H1 (cell line): Measurements from ENCODE around the gene TMEM82. TPM values are rescaled to one million over a fixed set of nuclear protein-coding genes. Genes with fewer than 3 reads are reported as not detected.

ENCODE experiments used
- CTCF ChIA-PET: fragments of 300-600 bp; sonication (Branson Sonifier 250); formaldehyde crosslinking; loops from one replicate; lab custom pipeline; 2021; ENCODE audit not compliant: partially characterized antibody; lab: Charles Lee
- POLR2A ChIA-PET: fragments of 300-600 bp; sonication (Branson Sonifier 250); formaldehyde crosslinking; loops from one replicate; lab custom pipeline; 2021; ENCODE audit warnings: inconsistent platforms; ENCODE audit not compliant: partially characterized antibody; lab: Charles Lee
- DNase-seq, 2 experiments: peaks; one replicate each; pipeline versions ENCODE4 v3.0.0 to v3.0.0-alpha.2; 2010 to 2022; ENCODE audit warnings: low spot score in 2 of 2, low read depth in 1 of 2, mixed read lengths in 1 of 2
- FAIRE-seq: peaks from 2 replicates; lab custom pipeline; 2011; peaks lifted over from hg19 to GRCh38; lab: Jason Lieb, UNC
- H2AFZ ChIP-seq: 2 replicates; pipeline ENCODE4 v1.8.1; 2012; ENCODE audit warnings: low read length, inconsistent platforms
- H2AK5ac ChIP-seq: 2 replicates; pipeline ENCODE4 v1.6.1; 2013; ENCODE audit warnings: low read depth, low read length
- H2BK120ac ChIP-seq: replicated peaks from 2 replicates; pipeline ENCODE3; 2013; ENCODE audit warnings: low read depth, low read length, inconsistent platforms
- H2BK12ac ChIP-seq: 2 replicates; pipeline ENCODE4 v1.6.1; 2013; ENCODE audit warnings: low read depth, low read length
- H2BK15ac ChIP-seq: 2 replicates; pipeline ENCODE4 v1.6.1; 2013; ENCODE audit warnings: low read length
- H2BK20ac ChIP-seq: 2 replicates; pipeline ENCODE4 v1.6.1; 2013; ENCODE audit warnings: low read length
- H2BK5ac ChIP-seq: 2 replicates; pipeline ENCODE4 v1.6.1; 2013; ENCODE audit warnings: low read depth, low read length
- H3K14ac ChIP-seq: 2 replicates; pipeline ENCODE4 v1.6.1; 2013; ENCODE audit warnings: inconsistent platforms; ENCODE audit not compliant: insufficient read length
- H3K18ac ChIP-seq: 2 replicates; pipeline ENCODE4 v1.6.1; 2013; ENCODE audit warnings: low read length; ENCODE audit errors: extremely low read depth
- H3K23ac ChIP-seq: 2 replicates; pipeline ENCODE4 v1.6.1; 2013; ENCODE audit warnings: inconsistent platforms; ENCODE audit not compliant: insufficient read length
- H3K23me2 ChIP-seq: 2 replicates; pipeline ENCODE4 v1.6.1; 2013; ENCODE audit warnings: low read depth, low read length
- H3K27ac ChIP-seq: 2 replicates; pipeline ENCODE4 v1.6.1; 2011; ENCODE audit warnings: low read depth, low read length, inconsistent platforms
- H3K27me3 ChIP-seq, 4 experiments: replicated peaks in 1 of 4; 1 replicate in 1 of 4; 2 replicates in 3 of 4; pipeline versions ENCODE4 v1.6.1 to v1.8.1; 2011 to 2013; ENCODE audit warnings: low read length in 3 of 4, mild to moderate bottlenecking in 3 of 4, inconsistent platforms in 2 of 4, mixed read lengths in 2 of 4, moderate library complexity in 1 of 4; ENCODE audit not compliant: control insufficient read depth in 3 of 4, insufficient read depth in 3 of 4; ENCODE audit errors: extremely low read depth in 1 of 4
- H3K36me3 ChIP-seq, 4 experiments: 2 replicates each; pipeline versions ENCODE4 v1.6.1 to v1.8.1; 2011 to 2013; ENCODE audit warnings: mild to moderate bottlenecking in 4 of 4, low read length in 3 of 4, moderate library complexity in 2 of 4, control low read depth in 1 of 4, inconsistent platforms in 1 of 4; ENCODE audit not compliant: insufficient read depth in 4 of 4, control insufficient read depth in 2 of 4
- H3K4ac ChIP-seq: replicated peaks from 2 replicates; pipeline ENCODE3; 2013; ENCODE audit warnings: low read length, low read depth, mixed read lengths, inconsistent platforms; ENCODE audit not compliant: insufficient read length
- H3K4me1 ChIP-seq, 4 experiments: replicated peaks in 1 of 4; 1 replicate in 1 of 4; 2 replicates in 3 of 4; pipeline versions ENCODE4 v1.6.1 to v1.8.1; 2011 to 2013; ENCODE audit warnings: low read length in 3 of 4, inconsistent platforms in 2 of 4, mixed read lengths in 1 of 4; ENCODE audit not compliant: insufficient read depth in 4 of 4, control insufficient read depth in 3 of 4
- H3K4me2 ChIP-seq, 2 experiments: 2 replicates each; pipeline versions ENCODE4 v1.6.1 to v1.8.1; 2011 to 2013; ENCODE audit warnings: low read depth in 2 of 2, low read length in 2 of 2, control low read depth in 1 of 2, inconsistent platforms in 1 of 2, mild to moderate bottlenecking in 1 of 2; ENCODE audit not compliant: insufficient read depth in 1 of 2
- H3K4me3 ChIP-seq, 4 experiments: fragments of 200-600, 300-600 bp in 1 of 4; sonication (generic), shearing (Covaris generic), sonication (Bioruptor Twin) in 1 of 4; 2 replicates each; pipeline versions ENCODE4 v1.5.1 to v1.8.1; 2011 to 2016; ENCODE audit warnings: low read length in 4 of 4, low read depth in 3 of 4, control low read depth in 2 of 4, inconsistent platforms in 2 of 4, mild to moderate bottlenecking in 2 of 4, mixed read lengths in 1 of 4, moderate library complexity in 1 of 4; ENCODE audit not compliant: insufficient read depth in 2 of 4; ENCODE audit errors: extremely low read depth in 1 of 4
- H3K56ac ChIP-seq: replicated peaks from 2 replicates; pipeline ENCODE3; 2013; ENCODE audit warnings: low read depth, mild to moderate bottlenecking, mixed read lengths, low read length, inconsistent platforms; ENCODE audit not compliant: insufficient read length
- H3K79me1 ChIP-seq: 2 replicates; pipeline ENCODE4 v1.6.1; 2013; ENCODE audit warnings: low read depth, low read length, control low read depth
- H3K79me2 ChIP-seq, 2 experiments: 2 replicates each; pipeline versions ENCODE4 v1.6.1 to v1.8.1; 2012 to 2013; ENCODE audit warnings: low read length in 2 of 2, mild to moderate bottlenecking in 2 of 2, inconsistent platforms in 1 of 2; ENCODE audit not compliant: insufficient read depth in 2 of 2, control insufficient read depth in 1 of 2
- H3K9ac ChIP-seq, 4 experiments: replicated peaks in 1 of 4; 1 replicate in 1 of 4; 2 replicates in 3 of 4; pipeline versions ENCODE4 v1.6.1 to v1.8.1; 2011 to 2013; ENCODE audit warnings: low read depth in 3 of 4, low read length in 3 of 4, control low read depth in 2 of 4, mild to moderate bottlenecking in 2 of 4, moderate library complexity in 2 of 4, inconsistent platforms in 1 of 4; ENCODE audit errors: extremely low read depth in 1 of 4
- H3K9me3 ChIP-seq, 2 experiments: 2 replicates each; pipeline versions ENCODE4 v1.6.1 to v1.8.1; 2012 to 2013; ENCODE audit warnings: mild to moderate bottlenecking in 2 of 2, moderate library complexity in 2 of 2, control low read depth in 1 of 2, inconsistent platforms in 1 of 2, low read depth in 1 of 2, low read length in 1 of 2, mixed read lengths in 1 of 2; ENCODE audit not compliant: insufficient read depth in 2 of 2
- H4K20me1 ChIP-seq, 2 experiments: replicated peaks in 1 of 2; 2 replicates each; pipeline versions ENCODE3 to v1.8.1; 2011 to 2013; ENCODE audit warnings: inconsistent platforms in 2 of 2, low read length in 2 of 2, mild to moderate bottlenecking in 1 of 2; ENCODE audit not compliant: insufficient read depth in 2 of 2, control insufficient read depth in 1 of 2
- H4K5ac ChIP-seq: 2 replicates; pipeline ENCODE4 v1.6.1; 2013; ENCODE audit warnings: low read length, low read depth, mixed read lengths, inconsistent platforms; ENCODE audit not compliant: insufficient read length
- H4K8ac ChIP-seq: 2 replicates; pipeline ENCODE4 v1.8.0; 2013; ENCODE audit warnings: mild to moderate bottlenecking, moderate library complexity, low read length, inconsistent platforms; ENCODE audit not compliant: insufficient read depth; ENCODE audit errors: extremely low read depth
- H4K91ac ChIP-seq: replicated peaks from 2 replicates; pipeline ENCODE3; 2013; ENCODE audit warnings: low read length, mixed read lengths, inconsistent platforms; ENCODE audit not compliant: insufficient read length
- CHD2 ChIP-seq: IDR thresholded peaks from 2 replicates; pipeline ENCODE4 v1.6.1; 2012; ENCODE audit warnings: low read length, improper control_type of control experiment
- TBP ChIP-seq: IDR thresholded peaks from 2 replicates; pipeline ENCODE4 v1.6.1; 2011; ENCODE audit warnings: low read depth, low read length, improper control_type of control experiment
- WGBS, 2 experiments: shearing (Covaris generic) in 1 of 2; methylation state at CpG; one replicate each; pipeline versions ENCODE4 v1.1.6 to v1.1.7; 2013 to 2015; ENCODE audit warnings: low lambda C conversion rate in 2 of 2, mixed read lengths in 2 of 2, inconsistent platforms in 1 of 2, low coverage in 1 of 2, missing lambda C conversion rate in 1 of 2; ENCODE audit not compliant: insufficient replicate concordance in 2 of 2, insufficient coverage in 1 of 2, insufficient read length in 1 of 2; ENCODE audit errors: extremely low coverage in 1 of 2, missing lambda C conversion rate in 1 of 2; 5-methylcytosine and 5-hydroxymethylcytosine counted together
- polyA plus RNA-seq, 7 experiments: library from polyadenylated mRNA; depleted of rRNA in 3 of 7; stranded (reverse) in 5 of 7; unstranded in 2 of 7; fragments of >200 nt in 5 of 7; fragments of 200-250 nt in 2 of 7; gene quantifications; 1 replicate in 5 of 7; 2 replicates in 1 of 7; 4 replicates in 1 of 7; pipeline versions ENCODE4 v1.2.1 to v1.2.3, GENCODE V29; 2011 to 2013; ENCODE audit warnings: missing spikeins in 2 of 7, mixed read lengths in 2 of 7
- total RNA-seq: library from RNA; stranded (reverse); fragmentation: NEBNext Ultra II Directional; extraction: Animal tissue kit (Norgen Biotek cat#: 25700); gene quantifications from 2 replicates; pipeline ENCODE4 v1.2.1, GENCODE V29; 2021
- TF ChIP-seq, protein P1 (sequence below), 3 experiments: IDR thresholded peaks; 1 replicate in 2 of 3; 2 replicates in 1 of 3; pipeline versions ENCODE4 v1.5.1 to v1.6.1; 2011; ENCODE audit warnings: low read length in 3 of 3, mild to moderate bottlenecking in 3 of 3, inconsistent platforms in 2 of 3, low read depth in 1 of 3, moderate library complexity in 1 of 3; ENCODE audit not compliant: insufficient read depth in 1 of 3; ENCODE audit errors: control extremely low read depth in 1 of 3

The TMEM82 gene
- total and polyA plus RNA-seq, 2 of the 8 experiments (the other 6 are each of a cell fraction or from before 2014, with no cell fraction given), result 0.32 to 2.1 TPM

DNA sequence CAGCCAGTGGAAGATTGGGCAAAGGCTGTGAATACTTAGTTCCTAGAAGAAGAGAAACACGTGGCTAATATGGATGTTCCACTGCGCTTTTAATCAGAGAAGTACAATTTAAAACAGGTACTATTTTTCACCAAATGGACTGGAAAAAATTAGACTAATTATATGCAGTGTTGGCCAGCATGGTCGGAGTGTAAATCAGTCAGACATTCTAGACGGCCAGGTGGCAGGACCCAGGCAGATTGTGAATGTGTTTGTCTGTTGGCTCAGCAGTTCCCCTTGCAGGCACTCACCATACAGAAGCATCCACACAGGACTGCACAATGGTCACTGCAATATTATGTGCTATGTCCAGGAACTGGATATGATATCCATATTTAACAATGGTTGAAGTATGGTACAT lies 30.1 kb upstream of the TMEM82 start:
- no peak overlapping the region for H3K23ac ChIP-seq
- no peak overlapping the region for H3K4me2 ChIP-seq
- no peak overlapping the region for H3K18ac ChIP-seq
- H3K36me3 ChIP-seq, result peaks cover 0 to 7% (median 2%) of the 10 kb centered on the region in 4 experiments; a peak in 4 of 8 replicates
- 91% methylated on average over 4 of the region's 4 CpGs; no CpG with 5 or more reads in 1 of the 2 experiments for WGBS, 2 experiments
- H4K91ac ChIP-seq, result no peak overlapping the region
- H2BK5ac ChIP-seq, result no peak overlapping the region
- H2BK20ac ChIP-seq, result no peak overlapping the region
- DNase-seq, result no peak
- TF ChIP-seq CHD2, result no peak
- TF ChIP-seq, protein P1, sequence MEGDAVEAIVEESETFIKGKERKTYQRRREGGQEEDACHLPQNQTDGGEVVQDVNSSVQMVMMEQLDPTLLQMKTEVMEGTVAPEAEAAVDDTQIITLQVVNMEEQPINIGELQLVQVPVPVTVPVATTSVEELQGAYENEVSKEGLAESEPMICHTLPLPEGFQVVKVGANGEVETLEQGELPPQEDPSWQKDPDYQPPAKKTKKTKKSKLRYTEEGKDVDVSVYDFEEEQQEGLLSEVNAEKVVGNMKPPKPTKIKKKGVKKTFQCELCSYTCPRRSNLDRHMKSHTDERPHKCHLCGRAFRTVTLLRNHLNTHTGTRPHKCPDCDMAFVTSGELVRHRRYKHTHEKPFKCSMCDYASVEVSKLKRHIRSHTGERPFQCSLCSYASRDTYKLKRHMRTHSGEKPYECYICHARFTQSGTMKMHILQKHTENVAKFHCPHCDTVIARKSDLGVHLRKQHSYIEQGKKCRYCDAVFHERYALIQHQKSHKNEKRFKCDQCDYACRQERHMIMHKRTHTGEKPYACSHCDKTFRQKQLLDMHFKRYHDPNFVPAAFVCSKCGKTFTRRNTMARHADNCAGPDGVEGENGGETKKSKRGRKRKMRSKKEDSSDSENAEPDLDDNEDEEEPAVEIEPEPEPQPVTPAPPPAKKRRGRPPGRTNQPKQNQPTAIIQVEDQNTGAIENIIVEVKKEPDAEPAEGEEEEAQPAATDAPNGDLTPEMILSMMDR (IDR thresholded peaks at IDR 0.05; ENCODE audit: control extremely low read depth in 1 of 3, insufficient read depth in 1 of 3, low read depth in 1 of 3, low read length in 3 of 3), result no peak
- no peak for TF ChIP-seq TBP
- peaks cover 5% of the 10 kb centered on the region for H3K79me1 ChIP-seq
- H3K4ac ChIP-seq, result no peak overlapping the region
- H3K9me3 ChIP-seq, result no peaks in the 10 kb centered on the region
- H3K56ac ChIP-seq, result no peak overlapping the region
- no peaks in the 10 kb centered on the region for H3K4me1 ChIP-seq
- H3K14ac ChIP-seq, result no peak overlapping the region
- no peak overlapping the region for H2BK15ac ChIP-seq
- H3K79me2 ChIP-seq, result no peaks in the 10 kb centered on the region
- H2BK120ac ChIP-seq, result no peak overlapping the region
- no peak overlapping the region for H4K5ac ChIP-seq
- FAIRE-seq, result no peak
- H2BK12ac ChIP-seq, result no peak overlapping the region
- H4K8ac ChIP-seq, result no peak overlapping the region
- H3K9ac ChIP-seq, result no peak overlapping the region
- no peak overlapping the region for H2AFZ ChIP-seq
- POLR2A ChIA-PET, result interaction anchor here (1.7 kb wide), 1 partner anchor 13 kb away, joined by 3 read pairs; no protein-coding TSS in a partner anchor
- no peaks in the 10 kb centered on the region for H3K23me2 ChIP-seq
- peaks cover 3 to 7% of the 10 kb centered on the region in 2 experiments for H4K20me1 ChIP-seq
- H3K4me3 ChIP-seq, result no peak overlapping the region
- no peak overlapping the region for H3K27ac ChIP-seq
- H3K27me3 ChIP-seq, result no peaks in the 10 kb centered on the region
- CTCF ChIA-PET, result interaction anchor here (1.4 kb wide), 1 partner anchor 20 kb away, joined by 4 read pairs; no protein-coding TSS in a partner anchor
- no peak overlapping the region for H2AK5ac ChIP-seq
